T-helper 9 cell (primary cell): Measurements from ENCODE around the gene ARHGEF17.
"Not testable (repeated sequence)": the region's sequence is repeated elsewhere in the genome, so short reads cannot be mapped to it uniquely, and the experiment has no call there.

Experiments
- DNase-seq: peaks from one replicate; pipeline ENCODE4 v3.0.0-alpha.2; 2020

The ARHGEF17 gene

DNA sequence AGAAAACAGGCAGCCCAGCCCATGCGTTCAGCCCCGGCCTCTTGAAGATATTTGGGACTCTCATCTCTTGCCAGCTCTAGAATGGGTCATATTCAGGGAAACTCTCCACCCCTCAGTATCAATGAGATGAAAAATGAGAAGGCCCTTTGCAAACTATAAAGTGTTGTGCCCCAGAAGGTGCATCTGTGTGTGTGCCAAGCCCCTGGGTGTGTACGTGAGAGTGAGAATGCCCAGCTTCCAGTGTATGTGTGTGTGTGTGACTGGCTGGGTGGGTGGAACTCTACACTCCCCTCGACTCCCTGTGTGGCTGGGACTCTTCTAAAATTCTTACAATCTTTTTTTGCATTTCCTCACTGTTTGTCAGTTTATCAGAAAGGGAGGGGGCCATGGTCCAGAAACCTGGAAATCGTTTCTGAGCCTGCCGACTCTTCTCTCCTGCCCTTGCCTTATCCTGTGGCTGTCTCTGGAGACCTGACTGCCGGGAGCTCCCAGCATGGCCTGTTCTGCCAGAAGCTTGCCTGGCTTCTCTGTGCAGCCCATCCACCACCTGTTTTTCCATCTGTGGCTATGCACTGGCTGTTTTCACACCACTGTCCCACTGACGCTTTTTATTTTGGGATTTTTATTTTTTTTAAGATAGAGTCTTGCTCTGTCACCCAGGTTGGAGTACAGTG is 34.7 kb upstream of the ARHGEF17 start:
- no peak for DNase-seq

DNA sequence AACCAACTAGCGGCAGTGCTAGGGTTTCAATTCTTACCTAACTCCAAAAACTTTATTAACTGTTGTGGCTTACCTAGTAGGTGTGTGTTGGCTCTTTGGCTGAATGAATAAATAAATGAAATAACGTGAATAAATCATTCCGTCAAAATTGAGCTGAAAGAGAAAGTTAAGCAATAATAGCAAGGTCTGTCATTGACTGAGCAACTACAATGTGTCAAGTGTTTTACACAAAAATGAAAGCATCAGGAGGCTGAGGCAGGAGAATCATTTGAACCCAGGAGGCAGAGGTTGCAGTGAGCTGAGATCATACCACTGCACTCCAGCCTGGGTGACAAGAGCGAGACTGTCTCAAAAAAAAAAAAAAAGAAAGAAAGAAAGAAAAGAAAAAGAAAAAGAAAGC is 33.9 kb upstream of the ARHGEF17 start:
- not testable (repeated sequence) for DNase-seq

GRCh38 chr11:73274722-73275380 is 33.2 kb upstream of the ARHGEF17 start:
- DNase-seq, result no peak

DNA sequence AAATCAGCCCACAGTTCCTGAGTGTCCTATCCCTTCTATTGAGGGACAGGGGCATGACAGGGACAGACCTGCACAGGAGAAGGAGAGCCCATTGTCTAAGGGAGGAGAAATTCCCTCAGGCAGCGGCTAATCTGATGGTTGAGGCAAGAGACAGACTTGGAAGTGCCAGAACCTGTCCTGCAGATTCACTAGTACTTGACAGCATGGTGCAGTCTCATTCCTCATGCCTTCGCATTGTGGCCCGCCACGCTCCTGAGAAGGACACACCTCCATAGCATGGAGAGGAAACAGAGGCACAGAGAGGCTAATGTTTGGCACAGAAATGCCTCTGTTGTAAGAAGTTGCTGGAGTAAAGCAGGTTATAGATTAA is 32.7 kb upstream of the ARHGEF17 start:
- no peak for DNase-seq

DNA sequence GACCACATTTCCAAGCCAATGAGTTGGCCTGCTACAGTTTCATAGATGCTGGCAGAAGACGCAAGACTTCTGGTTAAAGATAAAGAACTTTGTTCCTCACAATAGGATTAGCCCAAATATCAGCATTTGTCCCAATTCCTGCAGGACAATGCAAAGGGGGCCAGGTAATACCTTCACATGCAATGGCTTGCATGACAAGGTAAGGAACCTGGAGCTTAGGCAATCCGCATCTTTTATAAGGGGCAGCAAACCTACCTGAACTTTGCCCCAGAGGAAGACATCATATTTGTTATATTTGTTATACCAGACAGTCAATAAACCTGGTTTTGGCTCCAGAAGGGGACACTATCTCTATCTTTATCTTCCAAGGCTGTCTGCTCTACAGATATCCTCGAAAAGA is 30.6 kb upstream of the ARHGEF17 start:
- DNase-seq, result no peak

GRCh38 chr11:73280626-73281025 is 27.4 kb upstream of the ARHGEF17 start:
- DNase-seq, result no peak

DNA sequence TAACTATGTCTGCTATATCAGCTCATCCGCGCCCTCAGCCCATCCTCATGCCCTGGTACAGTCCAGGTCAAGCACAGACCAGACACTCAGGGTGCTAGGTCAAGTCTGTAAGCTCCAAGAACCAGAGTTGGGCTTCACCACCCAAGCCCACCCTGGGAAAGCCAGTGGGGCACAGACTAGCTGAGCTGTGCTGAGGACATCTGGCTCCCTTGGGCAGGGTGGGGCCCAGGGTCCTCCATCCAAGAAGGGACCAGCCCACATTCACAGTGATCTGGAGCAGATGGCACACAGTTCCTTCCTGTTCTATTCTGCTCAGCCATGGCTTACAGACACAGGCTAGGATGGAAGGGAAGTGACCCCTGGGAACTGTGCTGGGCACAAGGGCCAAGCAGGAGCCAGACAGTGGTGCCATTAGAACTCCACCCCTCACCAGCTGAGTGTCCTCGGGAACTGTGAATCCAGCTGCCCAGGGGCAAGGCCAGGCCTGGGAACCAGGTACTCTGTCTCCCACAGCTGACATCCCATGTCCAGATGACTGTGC is 26.8 kb upstream of the ARHGEF17 start:
- no peak for DNase-seq

GRCh38 chr11:73281796-73282660 is 26.0 kb upstream of the ARHGEF17 start:
- no peak for DNase-seq

DNA sequence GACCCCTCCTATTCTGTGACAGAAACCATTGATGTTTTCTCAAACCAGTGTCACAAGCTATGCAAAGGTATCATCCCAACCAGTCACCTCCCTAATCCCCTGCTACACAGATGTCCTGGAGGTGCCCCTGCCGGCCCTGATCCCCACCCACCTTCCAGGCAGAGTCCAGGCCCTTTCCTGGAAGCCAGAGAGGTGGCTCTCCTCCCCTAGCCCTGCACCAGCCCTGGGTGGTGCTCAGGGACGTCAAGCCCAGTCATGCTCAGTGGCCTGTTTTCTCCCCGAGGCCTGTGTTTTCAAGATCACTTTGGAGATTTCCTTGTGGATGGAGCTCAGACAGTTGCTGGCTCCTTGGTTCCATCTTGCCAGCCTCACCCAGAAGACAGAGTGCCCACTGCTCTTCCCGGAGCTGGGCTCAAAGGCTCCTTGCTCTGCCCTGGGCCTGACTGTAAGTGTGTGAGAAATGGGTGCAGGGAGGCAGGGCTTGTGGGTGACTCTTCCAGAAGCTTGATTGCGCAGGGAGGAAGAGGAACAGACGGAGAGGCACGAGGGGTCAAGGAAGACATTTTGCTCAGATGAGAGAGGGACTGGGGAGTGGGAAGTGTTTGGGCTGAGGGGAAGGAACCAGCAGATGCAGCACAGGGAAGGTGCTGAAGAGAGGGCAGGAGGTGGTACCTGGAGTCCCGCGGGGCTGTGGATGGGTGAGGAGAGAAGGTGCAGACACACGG is 24.6 kb upstream of the ARHGEF17 start:
- no peak for DNase-seq

GRCh38 chr11:73284106-73284505 is 24.0 kb upstream of the ARHGEF17 start:
- no peak for DNase-seq

- no peak for DNase-seq
Observed at GRCh38 chr11:73285721-73286120, 22.4 kb upstream of the ARHGEF17 start.

DNA sequence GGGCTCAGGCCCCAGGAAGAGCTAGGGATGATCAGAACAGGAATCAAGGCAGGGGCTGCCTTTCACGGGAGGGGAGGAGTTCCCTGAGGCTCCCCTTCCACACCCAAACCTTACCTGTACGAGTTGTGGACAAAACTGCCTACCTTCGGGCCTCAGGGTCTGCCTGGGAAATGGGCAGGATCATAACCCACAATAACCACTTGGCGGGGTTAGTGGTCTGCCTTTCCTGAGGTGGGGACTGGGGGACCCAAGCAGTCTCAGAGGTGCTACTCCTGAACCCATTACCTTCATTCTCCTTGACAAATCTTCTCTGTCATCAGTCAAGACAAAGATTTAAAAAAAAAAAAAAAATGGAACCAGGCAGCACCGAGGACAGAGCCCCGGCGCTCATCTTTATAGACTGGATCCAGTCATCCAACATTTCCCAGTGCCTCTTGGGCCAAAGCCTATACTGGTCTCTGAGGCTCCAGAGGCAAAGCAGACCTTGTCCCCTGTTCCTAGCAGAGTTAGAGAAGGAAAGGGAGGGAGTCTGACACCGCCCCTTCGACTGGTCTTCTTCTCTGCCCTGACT is 21.8 kb upstream of the ARHGEF17 start:
- no peak for DNase-seq

DNA sequence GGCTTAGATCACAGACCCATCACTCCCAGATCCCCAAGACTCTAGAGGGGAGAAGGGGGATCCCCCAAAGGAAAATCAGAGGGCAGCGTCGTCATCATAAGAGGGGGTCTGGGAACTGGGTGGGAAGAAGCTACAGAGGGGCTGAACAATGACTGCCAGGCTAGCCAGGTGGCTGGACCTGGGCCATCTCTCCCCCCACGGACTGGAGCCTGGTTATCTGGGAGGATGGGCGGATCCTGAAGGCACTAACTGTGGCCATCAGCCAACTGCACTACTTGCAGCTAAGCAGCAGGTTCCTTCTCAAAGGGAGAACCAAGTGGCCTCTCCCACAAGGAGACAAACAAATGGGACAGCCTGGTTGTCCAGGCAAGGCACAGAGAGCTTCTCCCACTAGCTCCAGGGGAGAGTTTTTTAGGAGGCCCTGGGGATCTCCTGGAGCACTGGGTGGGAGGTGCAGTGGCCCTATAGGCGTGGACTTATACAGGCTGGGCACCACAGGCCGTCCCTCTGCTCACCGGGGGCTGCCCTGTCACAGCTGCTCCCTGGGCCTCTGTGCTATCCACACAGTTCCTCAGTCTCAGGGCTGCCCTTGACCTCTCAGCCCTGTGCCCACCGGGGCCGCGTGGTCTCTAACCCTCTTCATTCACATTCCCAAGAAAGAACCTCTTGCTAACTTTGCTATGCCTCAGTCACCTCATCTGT is 20.5 kb upstream of the ARHGEF17 start:
- no peak for DNase-seq

GRCh38 chr11:73288192-73288872 is 19.7 kb upstream of the ARHGEF17 start:
- DNase-seq, result no peak

DNA sequence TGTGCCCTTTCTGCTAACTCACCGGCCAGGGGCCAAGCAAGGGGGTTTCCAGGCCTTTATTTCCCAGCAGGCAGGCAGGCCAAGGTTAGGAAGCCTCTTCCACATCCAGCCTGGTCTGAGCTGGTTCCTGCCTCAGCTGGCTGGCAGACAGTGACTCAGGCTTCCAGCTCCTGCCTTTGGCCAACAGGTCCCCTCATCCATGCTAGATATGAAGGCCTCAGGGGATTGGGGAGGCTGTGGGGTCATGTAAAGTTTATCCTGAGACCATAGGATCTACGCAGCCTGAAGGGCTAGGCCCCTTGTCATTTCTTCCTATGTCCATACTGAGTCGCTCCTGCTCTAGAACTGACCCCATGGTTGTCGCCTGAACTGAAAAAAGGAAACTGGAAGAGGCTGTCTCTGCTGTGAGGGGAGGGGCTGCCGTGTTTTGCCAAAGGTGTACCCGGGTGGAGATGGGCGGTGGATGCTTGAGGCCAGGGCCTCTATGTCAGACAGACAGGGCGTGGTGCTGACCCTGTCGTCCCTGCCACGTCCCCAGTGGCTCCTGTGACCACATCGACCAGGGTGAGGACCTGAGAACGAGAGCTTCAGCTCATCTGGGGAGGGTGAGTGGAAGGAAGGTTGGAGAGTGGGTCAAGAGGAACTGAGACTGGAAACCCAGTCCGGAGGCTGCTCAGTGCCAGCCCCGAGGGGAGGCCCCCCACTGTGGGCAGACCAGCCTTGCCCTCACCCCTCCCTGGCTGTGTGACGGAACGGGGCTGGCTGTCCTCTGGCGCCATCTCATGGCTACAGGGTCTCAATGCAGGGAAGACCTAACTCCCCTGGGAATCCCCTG is 19.0 kb upstream of the ARHGEF17 start:
- DNase-seq, result peak; percentile 32

DNA sequence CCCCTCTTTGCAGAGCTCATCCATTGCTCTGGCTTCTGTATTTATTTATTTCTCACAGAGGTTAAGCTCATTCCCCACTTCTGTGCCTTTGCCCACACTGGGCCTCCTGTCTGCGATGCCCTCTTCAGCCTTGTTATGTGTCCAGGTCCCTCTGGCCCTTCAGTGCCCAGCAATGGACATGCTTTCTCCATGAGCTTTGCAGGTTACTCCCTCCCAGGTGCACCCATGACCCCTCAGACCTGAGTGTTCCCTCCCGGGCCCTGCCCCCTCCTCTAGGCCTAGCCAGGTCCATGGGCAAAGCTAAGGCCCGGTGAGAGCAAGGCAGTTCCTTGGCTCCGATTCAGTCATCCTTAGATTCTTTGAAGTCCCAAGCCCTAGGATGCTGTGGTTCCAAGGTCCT is 17.5 kb upstream of the ARHGEF17 start:
- DNase-seq, result no peak

GRCh38 chr11:73291196-73291595 is 16.9 kb upstream of the ARHGEF17 start:
- no peak for DNase-seq

- DNase-seq, result no peak
Observed at GRCh38 chr11:73291781-73292524, 16.1 kb upstream of the ARHGEF17 start.

DNA sequence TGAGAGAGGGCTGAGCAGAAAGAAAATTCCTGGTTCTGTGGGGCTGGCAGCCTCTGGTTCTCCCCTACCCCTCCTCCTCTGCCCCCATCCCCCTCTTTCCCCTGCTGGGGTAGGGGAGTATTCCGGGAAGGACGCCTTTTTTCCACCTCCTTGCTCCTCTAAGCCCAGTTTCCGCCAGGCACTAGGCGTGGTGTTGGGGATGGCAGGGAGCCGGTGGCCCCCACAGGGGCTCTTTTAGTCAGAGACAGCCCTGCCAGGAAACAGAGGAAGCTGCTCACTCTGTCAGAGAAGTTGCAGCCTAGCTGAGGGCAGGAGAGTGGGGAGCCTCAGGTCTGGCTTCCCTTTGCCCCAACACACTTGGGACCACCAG is 15.6 kb upstream of the ARHGEF17 start:
- no peak for DNase-seq
